IPS-15b (cell line): ENCODE results near the gene ATG4B.

ENCODE experiments used
- H3K27me3 ChIP-seq: one replicate; pipeline ENCODE4 v1.6.1; 2013; ENCODE audit warnings: low read length; ENCODE audit not compliant: control insufficient read depth, insufficient read depth
- H3K36me3 ChIP-seq: one replicate; pipeline ENCODE4 v1.6.1; 2013; ENCODE audit warnings: low read length; ENCODE audit not compliant: control insufficient read depth, insufficient read depth
- H3K4me1 ChIP-seq: one replicate; pipeline ENCODE4 v1.6.1; 2013; ENCODE audit warnings: mild to moderate bottlenecking, low read length; ENCODE audit not compliant: control insufficient read depth, insufficient read depth
- H3K4me3 ChIP-seq: one replicate; pipeline ENCODE4 v1.5.1; 2013; ENCODE audit warnings: low read depth, low read length
- H3K9ac ChIP-seq: one replicate; pipeline ENCODE4 v1.6.1; 2013; ENCODE audit warnings: low read depth, mild to moderate bottlenecking, low read length
- H3K9me3 ChIP-seq: one replicate; pipeline ENCODE4 v1.6.1; 2013; ENCODE audit warnings: mild to moderate bottlenecking, low read length; ENCODE audit not compliant: control insufficient read depth, insufficient read depth

The ATG4B gene

GRCh38 chr2:241673797-241674725 lies 36.6 kb downstream of the ATG4B start:
- Histone ChIP-seq H3K4me1 (no peaks in the 10 kb centered on the region), H3K9ac (no peak overlapping the region), H3K36me3 (peaks cover 47% of the 10 kb centered on the region), H3K27me3 (no peaks in the 10 kb centered on the region), H3K9me3 (no peaks in the 10 kb centered on the region), H3K4me3 (no peak overlapping the region)

GRCh38 chr2:241675885-241676284 lies 38.4 kb downstream of the ATG4B start:
- H3K27me3 ChIP-seq = no peaks in the 10 kb centered on the region
- H3K4me1 ChIP-seq = no peaks in the 10 kb centered on the region
- H3K36me3 ChIP-seq = peaks cover 50% of the 10 kb centered on the region
- H3K4me3 ChIP-seq = no peak overlapping the region
- H3K9me3 ChIP-seq = no peaks in the 10 kb centered on the region
- H3K9ac ChIP-seq = no peak overlapping the region

GRCh38 chr2:241676665-241677064 lies 39.2 kb downstream of the ATG4B start:
- no peak overlapping the region for H3K9ac ChIP-seq
- no peaks in the 10 kb centered on the region for H3K27me3 ChIP-seq
- H3K4me3 ChIP-seq = no peak overlapping the region
- H3K36me3 ChIP-seq = peaks cover 51% of the 10 kb centered on the region
- no peaks in the 10 kb centered on the region for H3K4me1 ChIP-seq
- no peaks in the 10 kb centered on the region for H3K9me3 ChIP-seq

GRCh38 chr2:241677392-241677791 lies 39.9 kb downstream of the ATG4B start:
- Histone ChIP-seq H3K4me3 (no peak overlapping the region), H3K9ac (no peak overlapping the region), H3K9me3 (no peaks in the 10 kb centered on the region), H3K27me3 (no peaks in the 10 kb centered on the region), H3K36me3 (peaks cover 44% of the 10 kb centered on the region), H3K4me1 (no peaks in the 10 kb centered on the region)

GRCh38 chr2:241678307-241678706 lies 40.8 kb downstream of the ATG4B start:
- no peak overlapping the region for H3K9ac ChIP-seq
- H3K27me3 ChIP-seq = no peaks in the 10 kb centered on the region
- H3K4me1 ChIP-seq = no peaks in the 10 kb centered on the region
- H3K4me3 ChIP-seq = no peak overlapping the region
- H3K9me3 ChIP-seq = no peaks in the 10 kb centered on the region
- peaks cover 47% of the 10 kb centered on the region for H3K36me3 ChIP-seq

- H3K4me1 ChIP-seq = no peaks in the 10 kb centered on the region
- peaks cover 47% of the 10 kb centered on the region for H3K36me3 ChIP-seq
- H3K9ac ChIP-seq = no peak overlapping the region
- no peaks in the 10 kb centered on the region for H3K9me3 ChIP-seq
- no peaks in the 10 kb centered on the region for H3K27me3 ChIP-seq
- H3K4me3 ChIP-seq = no peak overlapping the region
Measured at GRCh38 chr2:241678784-241679540, 41.5 kb downstream of the ATG4B start.

GRCh38 chr2:241680044-241680443 lies 42.6 kb downstream of the ATG4B start:
- Histone ChIP-seq H3K36me3 (peaks cover 49% of the 10 kb centered on the region), H3K4me3 (no peak overlapping the region), H3K4me1 (no peaks in the 10 kb centered on the region), H3K9ac (no peak overlapping the region), H3K9me3 (no peaks in the 10 kb centered on the region), H3K27me3 (no peaks in the 10 kb centered on the region)

- no peaks in the 10 kb centered on the region for H3K27me3 ChIP-seq
- H3K9ac ChIP-seq = no peak overlapping the region
- H3K4me1 ChIP-seq = peaks cover 3% of the 10 kb centered on the region
- H3K36me3 ChIP-seq = peaks cover 45% of the 10 kb centered on the region
- no peaks in the 10 kb centered on the region for H3K9me3 ChIP-seq
- no peak overlapping the region for H3K4me3 ChIP-seq
Measured at GRCh38 chr2:241680827-241681599, 43.5 kb downstream of the ATG4B start.

- Histone ChIP-seq H3K4me1 (peaks cover 5% of the 10 kb centered on the region), H3K9ac (peak overlapping the region; percentile 93), H3K4me3 (peak overlapping the region; percentile 91), H3K9me3 (no peaks in the 10 kb centered on the region), H3K27me3 (no peaks in the 10 kb centered on the region), H3K36me3 (peaks cover 12% of the 10 kb centered on the region)
Measured at GRCh38 chr2:241686324-241686649, 48.8 kb downstream of the ATG4B start.

GRCh38 chr2:241686650-241687425 lies 49.3 kb downstream of the ATG4B start, which contains the start of gene DTYMK:
TSS of gene DTYMK (minus strand) at chr2:241686815. CDS start at chr2:241686783, 32 bp downstream.
- H3K9me3 ChIP-seq = no peaks in the 10 kb centered on the region
- H3K9ac ChIP-seq = peak within 1 kb of the TSS; percentile 93
- H3K36me3 ChIP-seq = peaks cover 15% of the 10 kb centered on the region
- H3K27me3 ChIP-seq = no peaks in the 10 kb centered on the region
- peaks cover 5% of the 10 kb centered on the region for H3K4me1 ChIP-seq
- H3K4me3 ChIP-seq = peak within 1 kb of the TSS; percentile 91

GRCh38 chr2:241689306-241689705 lies 51.8 kb downstream of the ATG4B start:
- peaks cover 5% of the 10 kb centered on the region for H3K4me1 ChIP-seq
- no peaks in the 10 kb centered on the region for H3K9me3 ChIP-seq
- peaks cover 9% of the 10 kb centered on the region for H3K36me3 ChIP-seq
- H3K4me3 ChIP-seq = no peak overlapping the region
- H3K9ac ChIP-seq = no peak overlapping the region
- H3K27me3 ChIP-seq = no peaks in the 10 kb centered on the region
